K562 (cell line): ENCODE results near the gene GGPS1. TPM values are rescaled to one million over a fixed set of nuclear protein-coding genes. Genes with fewer than 3 reads are reported as not detected.

Source experiments
- ATAC-seq: fragments of 200-7000 bp; cut with Tn5 transposase; 3 replicates; pipeline ENCODE4 v1.9.1; 2020; ENCODE audit warnings: moderate library complexity
- BruUV-seq: library from RNA; stranded (reverse); fragments of 400-500 nt; replicated peaks from 2 replicates; lab custom pipeline; 2021; lab: Mats Ljungman, UMichigan
- CTCF ChIA-PET: fragments of 300-600 bp; formaldehyde crosslinking; extraction: SDS; loops from one replicate; lab custom pipeline; 2021; ENCODE audit warnings: low intra/inter-chr PET ratio; lab: Yijun Ruan, JAX
- POLR2A ChIA-PET: fragments of 300-600, 350-650 bp; sonication (Branson Sonifier 250); formaldehyde crosslinking; extraction: SDS; loops from one replicate; lab custom pipeline; 2021; ENCODE audit warnings: antibody characterized with exemption, inconsistent platforms; lab: Yijun Ruan, JAX
- DNase-seq, 4 experiments: peaks; one replicate each; pipeline versions ENCODE4 v3.0.0 to v3.0.0-alpha.2; 2011 to 2018; ENCODE audit warnings: low spot score in 3 of 4, mixed read lengths in 3 of 4; ENCODE audit errors: extremely low read depth in 1 of 4
- FAIRE-seq: peaks from 2 replicates; lab custom pipeline; 2011; peaks lifted over from hg19 to GRCh38; lab: Jason Lieb, UNC
- H2AFZ ChIP-seq: 2 replicates; pipeline ENCODE4 v1.6.0; 2011; ENCODE audit warnings: low read depth, low read length, control low read depth, inconsistent platforms
- H3K27ac ChIP-seq: fragments of 200-600 bp; 3 replicates; pipeline ENCODE4 v1.8.0; 2011; ENCODE audit warnings: low read depth, mild to moderate bottlenecking, control low read depth, inconsistent platforms, low read length, moderate library complexity, mixed read lengths; ENCODE audit errors: extremely low read depth
- H3K27me3 ChIP-seq, 2 experiments: fragments of 300-600 bp in 1 of 2; 2 replicates in 1 of 2; 3 replicates in 1 of 2; pipeline versions ENCODE4 v1.6.0 to v1.8.0; 2011; ENCODE audit warnings: inconsistent platforms in 2 of 2, low read length in 2 of 2, mild to moderate bottlenecking in 1 of 2, mixed read lengths in 1 of 2, moderate library complexity in 1 of 2; ENCODE audit not compliant: control insufficient read depth in 2 of 2, insufficient read depth in 2 of 2
- H3K36me3 ChIP-seq: fragments of 300-600 bp; 3 replicates; pipeline ENCODE4 v1.8.0; 2011; ENCODE audit warnings: mild to moderate bottlenecking, low read length, inconsistent platforms; ENCODE audit not compliant: control insufficient read depth, insufficient read depth
- H3K4me1 ChIP-seq, 2 experiments: fragments of 200-600 bp in 1 of 2; replicated peaks in 1 of 2; 2 replicates in 1 of 2; 3 replicates in 1 of 2; pipeline versions ENCODE4 v1.5.1 to v1.8.0; 2011; ENCODE audit warnings: inconsistent platforms in 2 of 2, low read length in 2 of 2, mild to moderate bottlenecking in 1 of 2, mixed read lengths in 1 of 2, moderate library complexity in 1 of 2; ENCODE audit not compliant: control insufficient read depth in 2 of 2, insufficient read depth in 2 of 2
- H3K4me2 ChIP-seq: 2 replicates; pipeline ENCODE4 v1.6.1; 2011; ENCODE audit warnings: low read length, control low read depth, inconsistent platforms, mixed read lengths; ENCODE audit not compliant: insufficient read depth
- H3K4me3 ChIP-seq: fragments of 200-600 bp; sonication (generic), shearing (Covaris generic); 2 replicates; pipeline ENCODE4 v1.5.1; 2016; ENCODE audit warnings: control low read depth, inconsistent platforms
- H3K79me2 ChIP-seq: fragments of 200-600 bp; 3 replicates; pipeline ENCODE4 v1.8.0; 2011; ENCODE audit warnings: low read length, inconsistent platforms; ENCODE audit not compliant: control insufficient read depth, insufficient read depth
- H3K9ac ChIP-seq, 2 experiments: 2 replicates each; pipeline versions ENCODE4 v1.6.0 to v1.6.1; 2011; ENCODE audit warnings: low read depth in 2 of 2, low read length in 2 of 2, control low read depth in 1 of 2, inconsistent platforms in 1 of 2, mild to moderate bottlenecking in 1 of 2, mixed read lengths in 1 of 2; ENCODE audit not compliant: insufficient read depth in 1 of 2
- H3K9me1 ChIP-seq: one replicate; pipeline ENCODE4 v1.6.0; 2011; ENCODE audit warnings: inconsistent platforms, mild to moderate bottlenecking, low read length, moderate library complexity; ENCODE audit not compliant: control insufficient read depth, insufficient read depth
- H3K9me3 ChIP-seq: replicated peaks from 2 replicates; pipeline ENCODE4 v1.5.1; 2011; ENCODE audit warnings: low read depth, low read length, inconsistent platforms; ENCODE audit not compliant: control insufficient read depth, insufficient read depth
- H4K20me1 ChIP-seq: replicated peaks from 2 replicates; pipeline ENCODE4 v1.6.1; 2011; ENCODE audit warnings: low read length, inconsistent platforms, mixed read lengths; ENCODE audit not compliant: control insufficient read depth, insufficient read depth
- ARID1B ChIP-seq: fragments of 450-650 bp; IDR thresholded peaks from 2 replicates; pipeline ENCODE4 v1.6.1; 2016; ENCODE audit warnings: antibody characterized with exemption, mild to moderate bottlenecking, inconsistent platforms
- DNMT1 ChIP-seq: fragments of 450-650 bp; IDR thresholded peaks from 2 replicates; pipeline ENCODE4 v1.6.1; 2016; ENCODE audit warnings: antibody characterized with exemption, mild to moderate bottlenecking
- DPF2 ChIP-seq: fragments of 450-650 bp; IDR thresholded peaks from 2 replicates; pipeline ENCODE4 v1.6.1; 2016
- E4F1 ChIP-seq: fragments of 250-450 bp; sonication (Bioruptor Pico); IDR thresholded peaks from 2 replicates; pipeline ENCODE4 v1.5.0; 2021; ENCODE audit warnings: mild to moderate bottlenecking, borderline replicate concordance
- HMG20B ChIP-seq: fragments of 250-450 bp; sonication (Bioruptor Pico); IDR thresholded peaks from 2 replicates; pipeline ENCODE4 v1.5.0; 2021; ENCODE audit warnings: mild to moderate bottlenecking
- PML ChIP-seq: IDR thresholded peaks from 2 replicates; pipeline ENCODE4 v1.6.1; 2012; ENCODE audit warnings: low read length, inconsistent platforms
- RUNX1 ChIP-seq: sonication (generic); IDR thresholded peaks from 2 replicates; pipeline ENCODE4 v1.6.1; 2016; ENCODE audit warnings: antibody characterized with exemption, low read depth
- TGIF2 ChIP-seq: sonication (generic); formaldehyde crosslinking; IDR thresholded peaks from 2 replicates; pipeline ENCODE4 v1.8.1; 2022; ENCODE audit warnings: mild to moderate bottlenecking, missing genetic modification reagents, moderate library complexity
- TRIM28 ChIP-seq: fragments of 450-650 bp; IDR thresholded peaks from 2 replicates; pipeline ENCODE4 v1.6.1; 2017
- ZNF197 ChIP-seq: fragments of 200-800 bp; sonication (Bioruptor generic); IDR thresholded peaks from 2 replicates; pipeline ENCODE4 v1.6.1; 2016; ENCODE audit warnings: low read depth, missing genetic modification characterization, missing compliant biosample characterization
- ZNF282 ChIP-seq: sonication (generic); formaldehyde crosslinking; IDR thresholded peaks from 2 replicates; pipeline ENCODE4 v1.8.1; 2023; ENCODE audit warnings: missing genetic modification reagents
- ZNF3 ChIP-seq: fragments of 250-450 bp; sonication (Bioruptor Pico); IDR thresholded peaks from 2 replicates; pipeline ENCODE4 v1.5.0; 2021; ENCODE audit warnings: mild to moderate bottlenecking, moderate library complexity
- ZNF354B ChIP-seq: fragments of 250-450 bp; sonication (Bioruptor Pico); IDR thresholded peaks from 2 replicates; pipeline ENCODE4 v1.4.0; 2020
- WGBS: fragments of 100-300 bp; shearing (Covaris generic); methylation state at CpG from one replicate; pipeline ENCODE4 v1.1.6; 2016; ENCODE audit warnings: low coverage, mixed read lengths; ENCODE audit not compliant: insufficient coverage; ENCODE audit errors: missing lambda C conversion rate; 5-methylcytosine and 5-hydroxymethylcytosine counted together
- in situ Hi-C: fragments of 300-500 bp; cut with MboI; formaldehyde crosslinking; loops from 4 replicates; pipeline ENCODE4 v1.15.0; 2018; ENCODE audit warnings: inconsistent platforms, mixed read lengths
- intact Hi-C: fragments of 100-400 bp; cut with micrococcal nuclease; formaldehyde crosslinking; loops from 2 replicates; pipeline ENCODE4 v1.14.2; 2022
- polyA plus RNA-seq, 8 experiments: library from polyadenylated mRNA; depleted of rRNA in 4 of 8; stranded (reverse) in 5 of 8; unstranded in 3 of 8; fragments of >200 nt; fragmentation: Nextera tagmentation in 2 of 8; fragmentation: Illumina TruSeq in 1 of 8; extraction: Ambion mirVana in 2 of 8; extraction: Trizol in 1 of 8; gene quantifications; 2 replicates each; pipeline versions ENCODE4 v1.2.1 to v1.2.3, GENCODE V29; 2011 to 2014; ENCODE audit warnings: inconsistent platforms in 1 of 8, missing spikeins in 1 of 8
- total RNA-seq, 7 experiments: library from RNA; depleted of rRNA in 6 of 7; stranded (reverse); fragments of >200 nt in 6 of 7; fragmentation: Illumina TruSeq in 2 of 7; extraction: Trizol in 2 of 7; gene quantifications; 2 replicates each; pipeline versions ENCODE4 v1.2.1 to v1.2.3, GENCODE V29; 2011 to 2021; ENCODE audit warnings: low replicate concordance in 1 of 7

Gene GGPS1
- total and polyA plus RNA-seq, 9 of the 15 experiments (the other 6 are each of a cell fraction or from before 2014, with no cell fraction given) = 18.8 to 104 (median 56.3) TPM

DNA sequence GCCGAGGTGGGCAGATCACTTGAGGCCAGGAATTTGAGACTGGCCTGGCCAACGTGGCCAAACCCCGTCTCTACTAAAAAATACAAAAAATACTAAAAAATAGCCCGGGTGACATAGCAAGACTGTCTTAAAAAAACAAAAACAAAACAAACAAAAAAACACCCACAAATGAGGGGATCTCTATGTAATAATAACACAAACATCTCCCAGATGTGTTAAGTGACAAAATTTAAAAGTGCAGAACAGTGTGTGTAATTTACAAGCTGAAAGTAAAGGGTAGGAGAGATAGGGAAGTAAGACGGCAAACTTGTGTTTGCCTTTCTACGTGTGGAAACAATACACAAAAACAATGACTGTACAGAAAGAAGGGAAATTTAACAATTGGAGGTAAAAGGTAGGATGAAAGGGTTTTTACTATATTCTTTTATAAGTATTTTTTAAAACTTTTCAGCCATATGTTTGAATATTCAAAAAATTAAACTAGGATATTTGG, 36.7 kb upstream of the GGPS1 start:
- H4K20me1 ChIP-seq = peaks cover 22% of the 10 kb centered on the region; the same call in 1 of the 2 replicates
- H3K4me2 ChIP-seq = no peak overlapping the region
- in situ Hi-C loops = no loop called here

More for the DNA sequence above, 36.7 kb upstream of the GGPS1 start:
- H3K79me2 ChIP-seq = peaks cover 98% of the 10 kb centered on the region
- H3K4me1 ChIP-seq = peaks cover 20 to 32% of the 10 kb centered on the region in 2 experiments
- no peaks in the 10 kb centered on the region for H3K27me3 ChIP-seq
- H3K4me3 ChIP-seq = no peak overlapping the region
- WGBS = 38% methylated on average over 6 of the region's 6 CpGs
- H3K9ac ChIP-seq = no peak overlapping the region
- H3K36me3 ChIP-seq = no peaks in the 10 kb centered on the region
- FAIRE-seq (no peak), DNase-seq (no peak), ATAC-seq (no peak)
- ChIA-PET CTCF (no interaction called here), POLR2A (interaction anchor here (1.0 to 1.9 kb wide), 3 partner anchors 11 to 23 kb away, joined by 3 to 5 read pairs (median 4); no protein-coding TSS in a partner anchor)
- peaks cover 3% of the 10 kb centered on the region for H3K9me1 ChIP-seq
- no peaks in the 10 kb centered on the region for H3K9me3 ChIP-seq
- BruUV-seq = no TSS peak
- no peak overlapping the region for H2AFZ ChIP-seq
- no peak for TF ChIP-seq ZNF282 (CRISPR knock-in tag)
- TF ChIP-seq ARID1B = 0 out of 2 replicates have a peak, but pooled peaks have one; percentile 8
- no peak for TF ChIP-seq TRIM28
- TF ChIP-seq ZNF354B (CRISPR knock-in tag) = no peak
- no peak for TF ChIP-seq PML
- no peak for TF ChIP-seq ZNF197
- no peak for TF ChIP-seq HMG20B (CRISPR knock-in tag)
- no peak for TF ChIP-seq ZNF3
- TF ChIP-seq DPF2 = peak; percentile 16; the same call in 1 of the 2 replicates
- no peak for TF ChIP-seq TGIF2 (CRISPR knock-in tag)
- no peak for TF ChIP-seq E4F1
- TF ChIP-seq RUNX1 = no peak
- TF ChIP-seq DNMT1 = no peak
- peak overlapping the region; percentile 22; the same call in 1 of the 3 replicates for H3K27ac ChIP-seq
- intact Hi-C loops = no loop called here
